Measurements from ENCODE around the gene RHOG.
A peak's percentile ranks its signal among the peaks of the same experiment; 100 is the strongest.

RHOG gene

DNA sequence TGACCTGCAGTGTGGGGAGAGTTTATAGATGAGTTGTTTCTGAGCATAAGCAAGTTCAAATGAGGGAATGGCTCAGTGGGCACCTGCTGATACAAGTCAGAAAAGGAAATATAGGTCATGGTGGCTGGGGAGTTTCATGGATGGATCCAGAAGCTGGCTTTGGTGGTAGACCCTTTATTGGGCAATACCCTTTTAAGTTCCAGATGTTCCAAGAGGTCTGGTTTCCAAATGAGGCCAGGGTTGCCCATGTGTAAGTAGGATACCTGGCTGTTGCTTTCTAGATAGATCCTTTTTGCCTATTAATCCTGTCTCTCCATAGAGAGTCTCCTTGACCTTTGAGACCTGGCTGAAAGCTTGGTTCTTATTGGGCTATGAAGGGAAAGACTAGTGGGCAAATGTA is 16.9 kb upstream of the RHOG start:
- no peak for DNase-seq

DNA sequence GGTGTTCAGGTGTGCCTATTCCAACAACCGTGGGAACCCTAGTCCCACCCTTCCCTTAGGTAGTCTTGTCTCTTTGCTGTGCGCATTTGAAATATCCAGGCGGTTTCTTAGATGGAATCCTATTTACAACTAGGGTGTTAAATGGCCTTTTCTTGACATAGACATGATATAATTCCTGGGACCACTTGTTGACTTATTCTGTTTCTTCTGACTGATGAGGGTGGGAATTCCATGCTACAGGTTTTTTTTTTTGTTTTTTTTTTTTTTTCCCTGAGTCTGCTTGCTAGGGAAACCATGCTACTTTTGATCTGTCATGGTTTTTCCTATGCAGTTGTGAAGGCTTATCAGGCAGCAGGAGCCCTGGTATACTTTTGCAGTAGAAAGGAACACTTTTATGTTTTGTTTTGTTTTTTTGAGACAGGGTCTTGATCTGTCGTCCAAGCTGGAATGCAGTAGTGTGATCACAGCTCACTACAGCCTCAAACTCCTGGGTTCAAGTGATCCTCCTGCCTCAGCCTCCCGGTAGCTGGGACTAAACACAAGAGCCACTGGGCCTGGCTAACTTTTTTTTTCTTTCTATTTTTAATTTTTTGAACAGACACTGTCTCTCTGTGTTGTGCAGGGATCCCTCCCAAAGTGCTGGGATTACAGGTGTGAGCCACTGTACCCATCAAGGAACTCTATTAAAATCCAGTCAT is 16.2 kb upstream of the RHOG start:
- DNase-seq, result no peak

DNA sequence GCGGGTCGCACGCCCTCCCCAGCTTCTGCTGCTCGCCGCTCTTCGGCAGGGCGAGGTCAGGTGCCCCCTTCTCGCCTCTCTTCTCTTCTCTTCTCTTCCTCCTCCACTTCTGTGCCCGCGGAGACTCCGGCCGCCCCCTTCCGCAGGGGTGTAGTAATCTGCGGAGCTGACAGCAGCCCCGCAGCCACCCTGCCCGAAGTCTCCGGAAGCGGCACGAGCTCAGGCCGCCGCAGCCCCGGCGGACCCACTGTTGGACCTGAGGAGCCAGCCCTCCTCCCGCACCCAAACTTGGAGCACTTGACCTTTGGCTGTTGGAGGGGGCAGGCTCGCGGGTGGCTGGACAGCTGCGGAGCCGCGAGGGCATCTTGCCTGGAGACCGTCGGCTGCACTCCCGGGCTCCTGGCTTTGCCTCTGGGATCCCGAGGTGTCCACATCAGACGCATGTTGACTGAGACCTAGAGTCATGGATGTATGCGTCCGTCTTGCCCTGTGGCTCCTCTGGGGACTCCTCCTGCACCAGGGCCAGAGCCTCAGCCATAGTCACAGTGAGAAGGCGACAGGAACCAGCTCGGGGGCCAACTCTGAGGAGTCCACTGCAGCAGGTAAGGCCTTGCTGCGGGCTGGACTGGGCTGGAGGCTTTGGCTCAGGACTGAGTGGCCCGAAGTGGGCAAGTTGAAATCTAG is 15.2 kb upstream of the RHOG start:
- DNase-seq, result peak; percentile 52

DNA sequence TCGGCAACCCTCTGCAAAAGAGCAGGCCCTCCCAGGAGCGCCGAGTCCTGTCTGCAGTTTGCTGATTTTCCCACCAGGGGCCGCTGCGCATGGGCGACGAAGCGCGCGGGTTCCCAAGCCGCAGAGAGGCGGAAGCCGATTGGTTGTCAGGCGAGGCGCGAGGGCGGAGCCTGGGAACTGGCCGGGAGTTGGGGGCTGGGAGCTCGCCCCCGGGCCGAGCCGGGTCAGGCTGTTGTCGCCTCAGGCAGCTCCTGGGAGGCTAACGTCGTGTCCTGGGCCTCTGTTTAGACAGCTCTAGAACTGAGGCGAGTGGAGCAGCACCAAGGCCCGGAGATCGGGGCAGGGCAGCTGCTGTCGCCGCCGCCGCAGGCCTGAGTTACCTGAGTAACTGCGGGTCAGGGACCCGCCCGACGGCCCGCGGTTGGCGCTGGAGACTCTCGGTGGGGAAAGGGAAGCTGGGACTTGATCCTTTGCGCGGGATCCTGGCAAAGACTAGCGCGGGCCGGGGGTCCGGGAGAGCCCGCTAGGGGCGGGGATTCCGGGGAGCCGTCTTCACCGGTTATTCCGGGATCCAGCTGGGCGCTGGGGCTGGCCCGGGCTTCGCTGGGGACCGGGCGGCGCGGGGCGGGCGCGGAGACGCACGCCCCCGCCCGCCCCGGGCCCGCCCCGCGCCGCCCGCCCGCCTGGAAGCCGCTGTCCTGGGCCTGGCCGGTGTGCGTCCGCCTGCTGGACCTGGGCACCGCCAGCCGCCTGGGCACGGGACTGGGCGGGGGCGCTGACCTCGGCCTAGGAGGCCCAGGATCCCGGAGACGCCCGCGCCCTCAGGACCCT is 14.4 kb upstream of the RHOG start, which contains the start of gene STIM1:
Gene STIM1, plus strand, starts transcription at position 688 of the 831 bp plus-strand sequence. CDS start 607 bp downstream, outside the sequence.
- DNase-seq, result peak; percentile 91

DNA sequence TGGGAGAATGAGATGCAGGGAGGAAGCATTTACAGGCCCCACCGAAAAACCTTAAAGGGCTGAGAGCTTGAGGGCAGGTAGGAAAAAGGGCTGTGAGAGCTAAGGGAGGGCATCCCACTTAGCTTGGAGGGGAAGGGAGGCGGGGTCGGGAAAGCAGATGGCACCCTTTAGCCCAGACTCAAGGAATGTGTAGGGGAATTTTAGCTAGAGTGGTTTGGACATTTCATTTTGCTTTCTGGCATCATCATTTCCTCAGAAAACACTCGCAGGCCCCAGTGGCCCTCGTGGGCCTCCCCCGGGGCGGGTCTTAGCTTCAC is 13.9 kb upstream of the RHOG start:
- no peak for DNase-seq

- no peak for DNase-seq
Observed at GRCh38 chr11:3853899-3854659, 13.3 kb upstream of the RHOG start.

DNA sequence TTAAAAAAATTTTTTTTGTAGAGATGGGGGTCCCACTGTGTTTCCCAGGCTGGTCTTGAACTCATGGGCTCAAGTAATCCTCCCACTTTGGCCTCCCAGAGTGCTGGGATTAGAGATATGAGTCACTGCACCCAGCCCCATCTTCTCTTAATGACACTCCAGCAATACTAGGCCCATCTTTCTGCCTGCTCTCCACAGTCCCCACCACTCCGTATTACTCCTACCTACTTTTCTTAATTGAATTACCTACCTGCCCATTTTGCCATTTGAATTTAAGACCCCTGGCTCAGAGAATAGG is 12.7 kb upstream of the RHOG start:
- no peak for DNase-seq

- no peak for DNase-seq
Observed at GRCh38 chr11:3849297-3849874, 8.6 kb upstream of the RHOG start.

DNA sequence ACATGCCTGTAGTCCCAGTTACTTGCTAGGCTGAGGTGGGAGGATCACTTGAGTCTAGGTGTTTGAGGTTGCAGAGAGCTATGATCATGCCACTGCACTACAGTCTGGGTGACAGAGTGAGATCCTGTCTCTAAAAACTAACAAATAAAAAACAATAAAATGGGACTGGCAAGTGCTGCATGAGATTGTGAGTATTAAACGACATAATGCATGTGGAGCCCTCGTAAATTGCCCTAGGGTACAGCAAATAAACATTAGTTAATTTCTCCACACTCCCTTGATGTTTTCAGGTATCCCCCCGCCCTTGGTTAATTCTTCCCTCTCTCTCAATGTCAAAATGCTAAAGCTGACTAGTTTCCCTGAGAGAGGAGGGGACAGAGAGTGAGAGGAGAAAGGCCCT is 4.9 kb upstream of the RHOG start:
- no peak for DNase-seq

- DNase-seq, result no peak
Observed at GRCh38 chr11:3845246-3845645, 4.5 kb upstream of the RHOG start.

GRCh38 chr11:3843326-3843725 is 2.6 kb upstream of the RHOG start:
- no peak for DNase-seq

DNA sequence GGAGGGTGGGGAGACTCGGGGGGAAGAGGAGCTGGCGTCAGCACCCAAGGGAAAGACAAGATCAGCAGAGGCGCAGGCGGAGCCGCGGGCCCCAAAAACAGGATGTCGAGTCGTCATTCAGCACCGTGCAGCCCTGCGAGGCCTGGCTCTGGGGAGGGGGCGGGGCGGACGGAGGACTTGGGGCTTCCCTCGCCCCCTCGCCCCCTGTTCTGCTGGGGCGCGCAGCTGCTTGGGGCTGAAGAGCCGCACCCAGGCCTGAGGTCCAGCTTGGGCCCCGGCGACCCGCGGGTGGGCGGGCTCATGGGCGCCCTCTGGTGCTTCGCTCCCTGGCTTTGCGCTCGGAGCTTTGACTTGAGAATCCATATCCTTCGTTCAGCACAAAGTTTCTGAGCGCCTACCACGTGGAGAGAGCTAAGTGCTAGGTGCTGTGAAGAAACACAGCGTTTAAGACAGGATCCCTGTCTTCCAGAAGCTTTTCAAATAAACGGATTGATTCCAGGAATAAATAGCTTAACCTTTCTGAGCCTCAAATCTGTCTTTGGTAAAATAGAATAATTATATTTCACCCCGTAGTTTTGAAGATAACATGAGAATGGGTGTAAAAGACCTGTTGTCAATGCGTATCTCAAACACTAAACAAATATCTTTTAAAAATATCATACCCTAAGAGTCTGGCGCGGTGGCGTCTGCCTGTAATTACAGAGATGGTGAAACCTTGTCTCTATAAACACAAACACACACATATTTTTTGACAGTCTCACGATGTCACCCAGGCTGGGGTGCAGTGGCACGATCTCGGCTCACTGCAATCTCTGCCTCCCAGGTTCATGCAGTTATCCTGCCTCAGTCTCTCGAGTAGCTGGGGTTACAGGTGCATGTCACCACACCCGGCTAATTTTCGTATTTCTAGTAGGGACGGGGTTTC is 929 bp upstream of the RHOG start:
- peak; percentile 88 for DNase-seq

GRCh38 chr11:3840004-3840869 is 522 bp downstream of the RHOG start:
- DNase-seq, result no peak

DNA sequence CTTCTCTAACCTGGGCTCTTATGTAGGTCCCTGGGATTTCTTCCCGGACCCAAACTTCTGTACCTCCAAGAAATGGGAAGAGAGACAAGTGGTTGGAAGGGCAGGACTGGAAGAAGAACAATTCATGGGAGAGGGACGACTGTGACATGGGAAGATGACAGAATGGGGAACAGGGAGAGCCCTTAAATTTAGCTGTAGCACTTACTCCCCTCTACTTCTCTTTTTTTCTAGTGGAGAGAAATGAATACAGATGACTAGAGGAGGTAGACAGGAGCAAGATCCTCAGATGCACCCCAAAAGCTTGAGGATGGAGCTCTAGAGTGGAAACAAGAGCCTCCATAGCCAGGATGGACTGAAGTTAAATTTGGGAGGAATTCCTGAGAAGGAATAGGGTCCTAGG is 2.3 kb downstream of the RHOG start:
- no peak for DNase-seq

DNA sequence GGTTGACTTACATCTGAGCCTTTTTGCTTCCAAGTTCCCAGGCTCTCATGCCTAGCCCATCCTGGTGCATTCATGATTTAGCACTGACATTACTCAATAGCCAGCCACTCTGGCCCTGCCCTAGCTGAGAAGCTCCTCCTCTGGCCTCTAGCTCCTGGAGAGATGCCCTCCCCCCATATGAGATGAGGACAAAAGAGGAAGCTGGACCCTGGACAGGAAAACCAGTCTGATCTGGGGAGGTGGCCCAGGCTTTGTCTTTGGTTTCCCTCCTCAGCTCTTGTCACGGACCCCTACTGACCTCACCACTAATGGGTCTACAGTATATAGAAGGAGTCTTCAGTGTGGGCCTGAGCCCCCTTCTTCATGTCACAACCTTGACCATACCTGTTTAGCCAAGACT is 3.0 kb downstream of the RHOG start:
- DNase-seq, result no peak

DNA sequence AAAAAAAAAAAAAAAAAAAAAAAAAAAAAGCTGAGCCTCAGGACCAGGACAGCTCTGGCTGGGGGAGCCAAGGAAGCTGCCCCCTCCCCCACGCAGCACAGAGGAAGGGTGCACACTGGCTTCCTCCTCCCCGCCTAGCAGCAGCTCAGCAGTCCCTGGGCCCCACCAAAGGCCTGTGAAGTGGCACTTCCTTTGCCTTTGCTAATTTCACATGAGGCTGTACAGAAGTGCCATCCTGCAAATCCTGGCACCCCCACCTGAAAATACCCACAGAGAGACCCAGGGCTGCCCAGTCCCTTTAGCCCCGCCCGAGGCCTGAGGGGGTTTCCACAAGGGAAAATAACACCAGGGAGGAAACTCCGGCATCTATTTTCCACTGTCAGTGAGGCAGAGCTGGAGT is 3.9 kb downstream of the RHOG start:
- DNase-seq, result peak; percentile 19

GRCh38 chr11:3835751-3836150 is 5.0 kb downstream of the RHOG start:
- DNase-seq, result no peak

DNA sequence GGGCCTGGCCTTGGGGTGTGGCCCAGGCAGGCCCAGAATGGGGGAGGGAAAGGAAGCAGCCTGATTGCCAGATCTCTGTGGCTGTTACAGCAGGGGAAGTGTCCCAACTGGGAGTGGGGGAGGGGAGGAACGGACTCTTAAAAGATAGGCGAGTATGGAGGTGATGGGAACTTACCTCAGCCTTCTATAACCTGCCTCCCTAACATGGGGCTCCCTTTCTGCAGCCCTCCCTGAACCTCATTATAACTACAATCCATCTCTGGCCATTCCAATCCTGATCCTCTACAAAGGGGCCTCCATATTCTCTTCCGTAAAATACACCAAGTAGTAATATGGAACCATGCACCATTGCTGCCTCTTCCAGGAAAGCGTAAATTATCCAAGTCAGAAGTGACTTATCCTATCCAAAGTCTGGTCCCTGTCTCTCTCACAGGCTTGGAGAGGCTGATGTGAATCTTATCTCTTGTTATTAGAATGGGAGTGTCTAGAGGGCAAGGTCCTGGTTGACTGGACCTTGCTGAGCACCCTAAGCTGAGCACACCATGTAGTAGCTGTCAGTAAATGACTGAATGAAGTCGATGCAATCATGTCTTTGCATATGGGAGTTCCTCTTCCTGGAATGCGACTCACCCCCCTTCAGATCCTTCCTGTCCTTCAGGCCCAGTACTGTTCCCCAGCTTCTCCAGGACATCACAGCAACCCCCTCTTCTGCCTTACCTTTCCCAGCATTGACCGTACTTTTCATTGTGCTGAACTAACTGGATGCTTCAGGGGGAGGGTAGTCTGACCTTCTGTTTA is 5.9 kb downstream of the RHOG start:
- no peak for DNase-seq

DNA sequence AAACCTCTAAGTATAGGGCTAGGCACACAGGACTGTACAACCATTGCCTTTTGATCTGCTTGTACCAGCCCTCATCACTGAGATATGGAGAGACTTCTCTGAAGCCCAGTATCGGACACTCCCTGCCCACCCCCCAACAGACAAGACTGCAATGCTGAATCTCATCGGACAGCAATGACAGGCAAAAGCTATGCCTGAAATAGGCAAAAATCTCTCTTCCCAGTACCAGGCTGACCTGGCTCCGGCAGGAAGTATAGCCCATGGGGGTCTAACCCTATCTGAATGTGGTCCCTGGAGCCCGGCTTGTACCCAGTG is 6.5 kb downstream of the RHOG start:
- no peak for DNase-seq

- DNase-seq, result no peak
Observed at GRCh38 chr11:3833449-3833848, 7.3 kb downstream of the RHOG start.
